HG03432 (cell line): ENCODE results near the gene SPATA17.
"Not testable (repeated sequence)": the region's sequence is repeated elsewhere in the genome, so short reads cannot be mapped to it uniquely, and the experiment has no call there.

Experiments
- ATAC-seq: cut with Tn5 transposase; IDR thresholded peaks from one replicate; pipeline ENCODE4 v1.9.1; 2021; ENCODE audit warnings: mild to moderate bottlenecking, moderate library complexity; ENCODE audit not compliant: unreplicated experiment

Gene SPATA17

GRCh38 chr1:217674028-217674729 lies 43.0 kb downstream of the SPATA17 start:
- no peak for ATAC-seq

DNA sequence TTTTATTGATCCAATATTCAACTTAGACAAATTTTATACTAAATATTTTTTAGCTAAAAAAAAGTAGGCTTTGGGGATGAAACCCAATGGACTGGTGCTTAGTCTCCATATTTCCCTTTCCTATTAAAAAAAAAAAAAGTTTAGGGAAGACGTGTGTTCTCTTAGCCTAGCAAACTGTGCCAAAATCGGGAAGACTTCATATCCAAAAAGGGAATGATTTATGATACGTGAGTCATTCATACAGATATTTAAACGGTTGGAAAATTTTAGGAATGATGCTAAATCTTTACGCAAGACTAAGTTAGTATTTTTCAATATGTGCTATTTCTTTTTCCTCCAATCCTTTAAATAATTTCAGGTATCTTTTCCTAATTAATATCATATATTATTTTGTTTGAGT lies 50.7 kb downstream of the SPATA17 start:
- ATAC-seq = no peak

- ATAC-seq = no peak
These were observed 56.4 kb downstream of the SPATA17 start for GRCh38 chr1:217687511-217687910.

GRCh38 chr1:217696140-217696539 lies 65.0 kb downstream of the SPATA17 start:
- not testable (repeated sequence) for ATAC-seq

DNA sequence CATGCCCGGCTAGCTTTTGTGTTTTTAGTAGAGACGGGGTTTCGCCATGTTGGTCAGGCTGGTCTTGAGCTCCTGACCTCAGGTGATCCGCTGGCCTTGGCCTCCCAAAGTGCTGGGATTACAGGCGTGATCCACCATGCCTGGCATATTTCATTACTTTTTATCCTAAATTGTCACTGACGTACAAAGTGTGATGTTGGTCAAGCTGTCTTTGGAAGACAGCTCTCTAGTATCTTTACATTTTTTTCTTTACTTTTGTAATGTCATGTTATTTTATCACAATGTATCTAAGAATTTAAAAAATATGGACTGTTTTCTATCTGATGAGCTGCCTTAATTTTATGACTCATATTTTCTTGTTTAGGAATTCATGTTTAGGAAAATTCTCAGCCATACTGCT lies 72.2 kb downstream of the SPATA17 start:
- ATAC-seq = no peak

DNA sequence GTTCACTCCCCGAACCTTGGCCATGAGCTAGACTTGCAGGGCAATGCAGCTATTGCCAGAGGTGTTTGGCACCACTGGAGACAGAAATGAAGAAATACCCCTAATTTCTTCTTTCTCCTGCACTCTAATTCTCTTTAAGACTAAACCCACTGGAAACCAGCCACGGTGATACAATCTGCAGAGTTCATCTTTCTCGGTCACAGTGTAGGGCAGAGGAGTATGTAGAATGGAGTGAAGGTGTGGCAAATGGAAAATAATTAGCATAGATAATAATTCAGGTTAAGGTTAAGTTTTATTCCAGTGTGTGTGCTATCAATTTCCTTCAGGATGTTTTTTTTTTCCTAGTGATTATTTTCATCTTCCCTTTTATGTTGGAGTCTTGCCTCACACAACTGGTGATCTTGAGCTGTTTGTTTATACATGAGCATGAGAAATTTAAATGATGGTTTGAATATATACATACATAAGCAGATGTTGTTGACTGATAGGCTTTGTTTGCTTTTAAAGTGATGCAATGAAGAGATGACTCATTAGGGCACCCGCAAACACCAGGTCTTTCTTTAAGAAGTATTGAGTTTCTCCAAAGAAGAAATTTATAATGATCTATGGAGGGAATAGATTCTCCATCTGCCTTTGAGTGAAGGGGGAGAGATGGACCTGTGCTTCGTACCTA lies 81.9 kb downstream of the SPATA17 start:
- no peak for ATAC-seq

DNA sequence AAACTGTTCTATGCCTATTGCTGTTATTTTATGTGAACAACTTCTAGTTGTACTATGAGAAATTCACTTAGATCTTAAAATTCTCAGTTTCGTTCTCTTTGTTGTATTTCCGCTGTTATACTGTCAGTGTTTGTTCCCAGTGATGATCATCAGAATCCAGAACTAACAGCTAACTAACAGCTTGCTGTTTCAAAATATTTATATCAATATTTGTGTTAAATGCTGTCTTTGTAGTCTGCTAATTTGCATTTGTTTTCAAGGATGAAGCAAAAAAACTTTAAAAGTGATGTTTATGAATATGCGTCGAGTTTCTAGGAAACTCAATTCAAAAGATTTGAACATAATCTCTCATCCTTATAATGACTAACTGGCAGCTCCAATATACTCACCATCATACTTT lies 84.5 kb downstream of the SPATA17 start:
- ATAC-seq = no peak

GRCh38 chr1:217717959-217718358 lies 86.8 kb downstream of the SPATA17 start:
- no peak for ATAC-seq

GRCh38 chr1:217718873-217719272 lies 87.7 kb downstream of the SPATA17 start:
- no peak for ATAC-seq

- ATAC-seq = no peak
These were observed 90.5 kb downstream of the SPATA17 start for GRCh38 chr1:217721692-217722091.

GRCh38 chr1:217734973-217735372 lies 103.8 kb downstream of the SPATA17 start:
- no peak for ATAC-seq

DNA sequence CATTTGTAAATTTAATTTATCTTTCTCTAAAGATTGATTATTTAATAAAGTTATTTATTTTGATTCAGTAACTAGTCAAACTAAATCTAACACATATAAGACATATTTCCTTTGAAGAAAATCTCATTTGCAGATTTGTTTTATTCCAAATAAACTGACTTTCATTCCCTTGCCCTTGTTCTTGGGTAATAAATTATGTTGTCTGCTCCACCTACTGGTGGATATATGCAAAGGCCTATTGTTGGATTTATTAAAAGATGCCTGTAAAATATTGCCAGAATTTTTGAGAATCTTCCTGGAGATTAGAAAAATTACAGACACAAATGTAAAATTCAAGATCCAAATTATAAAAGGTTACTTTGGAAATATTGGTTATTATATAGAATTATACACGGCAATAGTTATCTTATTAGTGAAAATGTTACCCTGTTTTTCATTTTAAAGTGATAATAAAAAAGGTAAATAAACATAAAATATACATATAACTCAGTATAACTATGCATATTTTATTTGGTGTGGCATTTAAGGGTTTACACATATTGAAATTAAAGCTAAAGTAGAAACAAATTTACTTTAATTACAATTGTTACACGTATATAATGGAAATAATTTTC lies 116.1 kb downstream of the SPATA17 start:
- no peak for ATAC-seq

DNA sequence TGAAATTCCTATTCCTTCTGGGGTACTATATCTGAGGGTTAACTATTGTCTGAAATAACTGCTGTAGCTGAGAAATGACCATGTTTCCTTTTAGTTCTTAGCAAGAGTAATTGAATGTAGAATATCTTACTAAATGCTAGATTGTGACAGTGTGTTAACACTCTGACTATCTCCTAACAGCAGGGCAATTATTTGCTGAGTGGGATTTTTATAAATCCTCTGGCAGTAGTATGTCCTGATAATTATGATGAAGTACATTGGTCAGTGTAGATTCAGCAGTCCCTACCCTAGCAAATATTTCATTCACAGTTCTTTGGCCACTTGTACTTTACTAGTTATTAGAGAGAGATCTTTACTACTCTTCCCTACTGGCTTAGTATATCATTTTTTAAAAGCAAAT lies 138.6 kb downstream of the SPATA17 start:
- ATAC-seq = no peak

- ATAC-seq = no peak
These were observed 139.8 kb downstream of the SPATA17 start for GRCh38 chr1:217770918-217771317.

DNA sequence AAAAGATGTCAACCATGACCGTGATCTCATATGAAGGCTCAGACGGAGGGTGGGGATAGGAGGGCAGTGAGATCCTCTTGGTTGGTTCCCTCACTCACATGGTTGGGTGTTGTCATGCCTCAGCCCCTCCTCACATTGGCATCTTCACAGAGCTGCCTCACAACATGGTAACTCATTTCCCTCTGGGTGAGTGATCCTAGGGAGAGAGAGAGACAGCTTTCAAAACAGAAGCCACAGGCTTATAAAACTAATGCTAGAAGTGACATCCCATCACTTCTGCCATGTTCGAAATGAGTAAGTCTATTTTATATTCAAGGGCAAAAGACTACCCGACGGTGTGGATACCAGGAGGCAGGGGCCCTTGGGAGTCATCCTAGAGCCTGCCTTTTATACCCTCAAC lies 145.5 kb downstream of the SPATA17 start:
- no peak for ATAC-seq

- ATAC-seq = no peak
These were observed 149.9 kb downstream of the SPATA17 start for GRCh38 chr1:217781056-217781455.

DNA sequence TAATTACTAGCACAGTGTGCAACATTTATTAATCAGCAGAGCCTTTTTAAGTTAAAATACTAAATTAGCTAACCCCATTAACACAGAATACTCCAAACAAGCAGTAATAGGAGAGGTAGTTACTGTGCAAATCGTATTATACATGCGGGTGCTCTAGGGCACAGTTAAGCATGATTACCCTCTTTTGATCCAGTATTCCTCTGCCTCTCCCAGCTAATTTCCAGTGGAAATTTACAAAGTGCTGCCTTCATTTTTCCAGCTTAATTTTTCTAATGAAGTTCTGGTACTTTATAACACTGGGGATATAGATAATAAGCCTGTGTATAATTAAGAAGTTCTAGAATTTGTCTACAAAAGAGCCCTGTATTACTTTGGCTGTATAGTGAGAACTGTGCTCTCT lies 159.9 kb downstream of the SPATA17 start:
- no peak for ATAC-seq

DNA sequence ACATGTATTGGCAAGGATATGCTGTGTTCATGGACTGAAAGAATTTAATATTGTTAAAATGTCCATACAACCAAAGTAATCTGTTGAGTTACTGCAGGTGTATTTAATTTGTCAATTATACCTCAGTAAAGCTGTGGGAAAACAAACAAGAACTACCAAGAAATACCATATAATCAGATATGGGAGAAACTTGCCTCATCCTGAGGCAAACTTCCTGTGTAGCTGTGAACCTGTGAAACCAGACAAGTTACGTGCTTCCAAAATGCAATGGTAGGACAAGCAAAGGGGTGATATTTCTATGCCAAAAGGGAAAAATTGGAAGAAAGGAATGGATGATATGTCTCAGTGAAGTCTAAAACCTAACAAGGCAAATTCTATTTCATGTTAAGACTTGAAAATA lies 174.6 kb downstream of the SPATA17 start:
- no peak for ATAC-seq

- no peak for ATAC-seq
These were observed 181.0 kb downstream of the SPATA17 start for GRCh38 chr1:217812175-217812574.

DNA sequence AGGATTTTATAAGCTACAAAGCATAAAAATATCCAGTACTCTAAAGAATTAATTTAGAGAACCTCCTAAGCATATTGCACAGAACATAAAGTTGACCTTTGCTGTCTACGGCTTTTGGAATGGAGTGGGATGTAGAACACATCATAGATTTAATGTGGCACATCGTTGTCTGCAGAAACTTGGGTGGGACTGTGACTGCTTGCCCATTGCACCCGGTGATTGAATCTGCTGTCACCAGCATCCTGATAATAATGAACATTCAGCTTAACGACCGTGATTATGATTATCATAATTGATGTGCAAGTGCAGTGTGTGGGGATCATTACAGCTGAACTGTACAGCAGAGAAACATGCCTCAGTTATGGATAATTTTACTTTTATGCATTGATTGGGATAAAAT lies 181.9 kb downstream of the SPATA17 start:
- no peak for ATAC-seq

DNA sequence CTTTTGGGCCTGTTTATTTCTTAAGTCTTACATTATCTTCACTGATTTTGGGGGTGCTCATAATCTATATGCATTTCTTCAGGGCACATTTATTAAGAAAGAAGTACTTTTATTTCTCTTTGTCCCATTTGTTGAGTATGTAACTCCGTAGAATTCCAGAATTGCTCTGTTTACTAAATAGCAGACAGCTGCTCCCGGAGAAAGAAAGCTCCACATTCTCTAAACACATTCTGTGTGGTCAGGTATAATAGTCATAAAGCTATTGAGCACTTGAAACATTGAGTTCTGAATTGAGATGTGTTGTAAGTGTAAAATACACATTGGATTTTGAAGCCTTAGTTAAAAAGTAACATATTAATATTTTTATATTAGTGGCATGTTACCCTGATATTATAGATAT lies 206.5 kb downstream of the SPATA17 start:
- no peak for ATAC-seq

DNA sequence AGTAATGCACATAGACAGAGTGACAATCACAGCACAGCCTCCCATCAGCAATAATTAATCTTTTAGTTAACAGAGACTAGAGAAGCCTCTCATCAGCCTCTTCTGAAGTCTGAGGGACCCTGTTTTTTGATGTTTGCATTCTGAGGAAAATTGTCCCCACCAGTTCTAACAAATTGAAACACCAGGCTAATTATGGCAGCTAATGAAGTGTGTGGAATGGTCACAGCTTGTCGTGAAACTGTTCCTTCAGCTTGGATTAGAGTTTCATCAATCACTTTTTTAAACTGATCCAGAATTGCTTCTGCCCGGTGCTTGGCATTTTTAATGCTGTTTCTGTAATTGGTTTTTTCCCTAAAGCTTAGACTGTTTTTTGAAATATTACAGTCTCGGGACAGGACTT lies 208.0 kb downstream of the SPATA17 start:
- no peak for ATAC-seq
